Mesenchymal stem cell (in vitro differentiated cells and primary cell): ENCODE measurements around the gene RABL6.

Source experiments
- DNase-seq: peaks from one replicate; pipeline ENCODE4 v3.0.0-alpha.2; 2013
- H2AFZ ChIP-seq: one replicate; pipeline ENCODE4 v1.6.1; 2013; ENCODE audit warnings: low read depth, mild to moderate bottlenecking, control low read depth, inconsistent platforms, low read length, moderate library complexity
- H2AK5ac ChIP-seq: 2 replicates; pipeline ENCODE4 v1.6.1; 2013; ENCODE audit warnings: low read length, moderate library complexity, mild to moderate bottlenecking, inconsistent platforms; ENCODE audit not compliant: severe bottlenecking
- H2BK120ac ChIP-seq: one replicate; pipeline ENCODE4 v1.6.1; 2013; ENCODE audit warnings: low read depth, mild to moderate bottlenecking, inconsistent platforms, low read length, moderate library complexity
- H2BK12ac ChIP-seq, 2 experiments: one replicate each; pipeline ENCODE4 v1.6.1; 2013; ENCODE audit warnings: inconsistent platforms in 2 of 2, low read length in 2 of 2, mild to moderate bottlenecking in 2 of 2, moderate library complexity in 2 of 2, control low read depth in 1 of 2
- H2BK15ac ChIP-seq: one replicate; pipeline ENCODE4 v1.6.1; 2013; ENCODE audit warnings: mild to moderate bottlenecking, low read depth, inconsistent platforms; ENCODE audit not compliant: poor library complexity, severe bottlenecking
- H2BK5ac ChIP-seq: 2 replicates; pipeline ENCODE4 v1.6.1; 2013; ENCODE audit warnings: low read depth, mild to moderate bottlenecking, low read length, control low read depth, inconsistent platforms; ENCODE audit not compliant: poor library complexity, severe bottlenecking
- H3K14ac ChIP-seq, 2 experiments: one replicate each; pipeline ENCODE4 v1.6.1; 2013; ENCODE audit warnings: inconsistent platforms in 2 of 2, low read length in 2 of 2, control low read depth in 1 of 2, mild to moderate bottlenecking in 1 of 2, moderate library complexity in 1 of 2
- H3K18ac ChIP-seq, 2 experiments: one replicate each; pipeline ENCODE4 v1.6.1; 2013; ENCODE audit warnings: inconsistent platforms in 2 of 2, low read length in 2 of 2, control low read depth in 1 of 2, low read depth in 1 of 2, mild to moderate bottlenecking in 1 of 2
- H3K23ac ChIP-seq, 2 experiments: one replicate each; pipeline ENCODE4 v1.6.1; 2013; ENCODE audit warnings: inconsistent platforms in 2 of 2, low read length in 2 of 2, mild to moderate bottlenecking in 2 of 2, moderate library complexity in 2 of 2, control low read depth in 1 of 2
- H3K27ac ChIP-seq: 2 replicates; pipeline ENCODE4 v1.5.1; 2013; ENCODE audit warnings: mild to moderate bottlenecking, moderate library complexity, low read length, control low read depth, inconsistent platforms; ENCODE audit not compliant: poor library complexity, severe bottlenecking
- H3K27me3 ChIP-seq, 2 experiments: 2 replicates each; pipeline versions ENCODE4 v1.6.1 to v1.7.0; 2013; ENCODE audit warnings: low read length in 2 of 2, mild to moderate bottlenecking in 2 of 2, moderate library complexity in 2 of 2, control low read depth in 1 of 2, inconsistent platforms in 1 of 2; ENCODE audit not compliant: control insufficient read depth in 1 of 2, insufficient read depth in 1 of 2
- H3K36me3 ChIP-seq, 2 experiments: 2 replicates each; pipeline versions ENCODE4 v1.6.1 to v1.7.0; 2013; ENCODE audit warnings: low read length in 2 of 2, control low read depth in 1 of 2, inconsistent platforms in 1 of 2, low read depth in 1 of 2, mild to moderate bottlenecking in 1 of 2; ENCODE audit not compliant: insufficient read depth in 2 of 2, control insufficient read depth in 1 of 2
- H3K4ac ChIP-seq, 2 experiments: one replicate each; pipeline ENCODE4 v1.6.1; 2013; ENCODE audit warnings: inconsistent platforms in 2 of 2, low read length in 2 of 2, mild to moderate bottlenecking in 2 of 2, moderate library complexity in 2 of 2, control low read depth in 1 of 2, low read depth in 1 of 2
- H3K4me1 ChIP-seq: 2 replicates; pipeline ENCODE4 v1.6.1; 2013; ENCODE audit warnings: low read depth, low read length, control low read depth; ENCODE audit not compliant: control insufficient read depth, insufficient read depth
- H3K4me2 ChIP-seq: 2 replicates; pipeline ENCODE4 v1.6.1; 2013; ENCODE audit warnings: low read length, mild to moderate bottlenecking, inconsistent platforms; ENCODE audit not compliant: poor library complexity, severe bottlenecking
- H3K4me3 ChIP-seq, 2 experiments: 2 replicates each; pipeline versions ENCODE4 v1.5.1 to v1.7.0; 2013; ENCODE audit warnings: low read length in 2 of 2, mild to moderate bottlenecking in 2 of 2, control low read depth in 1 of 2, low read depth in 1 of 2; ENCODE audit not compliant: insufficient read depth in 1 of 2
- H3K79me1 ChIP-seq: replicated peaks from 2 replicates; pipeline ENCODE4 v1.6.1; 2013; ENCODE audit warnings: mild to moderate bottlenecking, control low read depth, low read length, inconsistent platforms; ENCODE audit not compliant: poor library complexity, severe bottlenecking
- H3K9ac ChIP-seq: 2 replicates; pipeline ENCODE4 v1.7.0; 2013; ENCODE audit warnings: mild to moderate bottlenecking, low read length, moderate library complexity
- H3K9me3 ChIP-seq: 2 replicates; pipeline ENCODE4 v1.7.0; 2013; ENCODE audit warnings: mild to moderate bottlenecking, low read length; ENCODE audit not compliant: control insufficient read depth
- H4K8ac ChIP-seq: one replicate; pipeline ENCODE4 v1.6.1; 2013; ENCODE audit warnings: inconsistent platforms, mild to moderate bottlenecking, low read length, moderate library complexity
- H4K91ac ChIP-seq: one replicate; pipeline ENCODE4 v1.6.1; 2013; ENCODE audit warnings: mild to moderate bottlenecking, low read length, inconsistent platforms
- WGBS: methylation state at CpG from one replicate; pipeline ENCODE4 v1.1.7; 2013; ENCODE audit warnings: mixed read lengths; 5-methylcytosine and 5-hydroxymethylcytosine counted together

The RABL6 gene

GRCh38 chr9:136849038-136849959, 41.6 kb downstream of the RABL6 start, which contains the start of gene PHPT1:
Gene PHPT1, plus strand, starts transcription at chr9:136849409. Its CDS starts 22 bp downstream, at chr9:136849431.
- peak within 1 kb of the TSS; percentile 94 for H3K4me2 ChIP-seq

GRCh38 chr9:136849960-136850865, 42.5 kb downstream of the RABL6 start:
- H2AK5ac ChIP-seq: peak overlapping the region; percentile 29
- H3K4me1 ChIP-seq: peaks cover 53% of the 10 kb centered on the region
- peak overlapping the region; percentile 88 to 96 for H3K4me3 ChIP-seq
- peak overlapping the region; percentile 87 for H3K9ac ChIP-seq
- peak overlapping the region in 1 of 2 experiments; percentile 55 for H2BK12ac ChIP-seq
- H3K14ac ChIP-seq: peak overlapping the region in 1 of 2 experiments; percentile 30
- H3K23ac ChIP-seq: no peak overlapping the region
- H3K18ac ChIP-seq: peak overlapping the region; percentile 90 to 91
- H2BK120ac ChIP-seq: no peak overlapping the region
- no peak for DNase-seq
- WGBS: 69% methylated on average over 43 of the region's 43 CpGs
- no peak overlapping the region for H2AFZ ChIP-seq
- peak overlapping the region; percentile 42 for H4K8ac ChIP-seq
- peaks cover 0 to 68% of the 10 kb centered on the region in 2 experiments for H3K36me3 ChIP-seq
- H3K4me2 ChIP-seq: peak overlapping the region; percentile 94
- H4K91ac ChIP-seq: peak overlapping the region; percentile 66
- H3K27me3 ChIP-seq: peaks cover 0 to 16% of the 10 kb centered on the region in 2 experiments
- H3K27ac ChIP-seq: peak overlapping the region; percentile 26
- peaks cover 26% of the 10 kb centered on the region for H3K79me1 ChIP-seq
- peak overlapping the region; percentile 85 for H2BK5ac ChIP-seq
- peak overlapping the region; percentile 12 to 86 for H3K4ac ChIP-seq
- no peak overlapping the region for H2BK15ac ChIP-seq
- no peaks in the 10 kb centered on the region for H3K9me3 ChIP-seq

More at GRCh38 chr9:136849038-136849959, 41.6 kb downstream of the RABL6 start, which contains the start of gene PHPT1:
- H3K4me1 ChIP-seq: peaks cover 45% of the 10 kb centered on the region
- H2BK5ac ChIP-seq: peak within 1 kb of the TSS; percentile 97
- peak within 1 kb of the TSS; percentile 90 for H2BK15ac ChIP-seq
- H2BK12ac ChIP-seq: peak within 1 kb of the TSS in 1 of 2 experiments; percentile 92
- H4K91ac ChIP-seq: peak within 1 kb of the TSS; percentile 96
- H4K8ac ChIP-seq: peak within 1 kb of the TSS; percentile 99
- peak within 1 kb of the TSS; percentile 100 for H3K27ac ChIP-seq
- peak within 1 kb of the TSS; percentile 97 for H2BK120ac ChIP-seq
- H3K9me3 ChIP-seq: no peaks in the 10 kb centered on the region
- peak within 1 kb of the TSS; percentile 29 for H2AK5ac ChIP-seq
- WGBS: under 1% methylated on average over 62 of the region's 77 CpGs
- peaks cover 0 to 68% of the 10 kb centered on the region in 2 experiments for H3K36me3 ChIP-seq
- peak within 1 kb of the TSS; percentile 6 to 98 for H3K14ac ChIP-seq
- DNase-seq: peak; percentile 99
- peak within 1 kb of the TSS; percentile 88 to 96 for H3K4me3 ChIP-seq
- H3K23ac ChIP-seq: peak within 1 kb of the TSS; percentile 4 to 92
- H2AFZ ChIP-seq: peak within 1 kb of the TSS; percentile 62
- H3K9ac ChIP-seq: peak within 1 kb of the TSS; percentile 91
- peaks cover 26% of the 10 kb centered on the region for H3K79me1 ChIP-seq
- H3K27me3 ChIP-seq: peaks cover 0 to 18% of the 10 kb centered on the region in 2 experiments
- H3K18ac ChIP-seq: peak within 1 kb of the TSS; percentile 97 to 98
- H3K4ac ChIP-seq: peak within 1 kb of the TSS; percentile 87 to 91

GRCh38 chr9:136850866-136851775, 43.4 kb downstream of the RABL6 start:
- Histone ChIP-seq H3K36me3 (peaks cover 0 to 59% of the 10 kb centered on the region in 2 experiments), H4K91ac (no peak overlapping the region), H3K23ac (peak overlapping the region in 1 of 2 experiments; percentile 14), H2BK5ac (no peak overlapping the region), H3K4me2 (no peak overlapping the region), H3K4ac (no peak overlapping the region), H3K9me3 (no peaks in the 10 kb centered on the region), H3K18ac (no peak overlapping the region), H2BK15ac (no peak overlapping the region), H3K14ac (no peak overlapping the region), H2BK120ac (no peak overlapping the region), H3K4me3 (peak overlapping the region in 1 of 2 experiments; percentile 96), H2AK5ac (no peak overlapping the region), H3K4me1 (peaks cover 62% of the 10 kb centered on the region), H3K27ac (no peak overlapping the region), H2BK12ac (peak overlapping the region in 1 of 2 experiments; percentile 15), H3K27me3 (peaks cover 0 to 9% of the 10 kb centered on the region in 2 experiments), H2AFZ (no peak overlapping the region), H4K8ac (peak overlapping the region; percentile 51), H3K9ac (peak overlapping the region; percentile 87), H3K79me1 (peaks cover 26% of the 10 kb centered on the region)
- DNase-seq: no peak
- 94% methylated on average over 23 of the region's 23 CpGs for WGBS
